GM12878 (cell line): ENCODE measurements around the gene CCNY. TPM values are rescaled to one million over a fixed set of nuclear protein-coding genes. Genes with fewer than 3 reads are reported as not detected.

Experiments used
- ATAC-seq: fragments of 200-7000 bp; cut with Tn5 transposase; 3 replicates; pipeline ENCODE4 v1.9.1; 2020; ENCODE audit warnings: mild to moderate bottlenecking, moderate library complexity
- BruUV-seq: library from RNA; stranded (reverse); fragments of 400-500 nt; replicated peaks from 2 replicates; lab custom pipeline; 2021; lab: Mats Ljungman, UMichigan
- CTCF ChIA-PET: fragments of 300-600 bp; sonication (Branson Sonifier 250); formaldehyde crosslinking; extraction: SDS; loops from one replicate; lab custom pipeline; 2021; ENCODE audit warnings: inconsistent platforms; lab: Yijun Ruan, JAX
- POLR2A ChIA-PET: fragments of 350-600 bp; formaldehyde crosslinking; extraction: SDS; loops from one replicate; lab custom pipeline; 2021; ENCODE audit warnings: inconsistent platforms; lab: Charles Lee
- RAD21 ChIA-PET: fragments of 300-600 bp; sonication (Branson Sonifier 250); formaldehyde crosslinking; loops from one replicate; lab custom pipeline; 2023; ENCODE audit warnings: antibody characterized with exemption; ENCODE audit not compliant: unreplicated experiment; lab: Charles Lee
- SMC1A ChIA-PET: fragments of 300-600 bp; sonication (Branson Sonifier 250); formaldehyde crosslinking; loops from one replicate; lab custom pipeline; 2023; ENCODE audit not compliant: unreplicated experiment, uncharacterized antibody; lab: Charles Lee
- DNase-seq: peaks from one replicate; pipeline ENCODE4 v3.0.0-alpha.2; 2011; ENCODE audit warnings: low read depth, low spot score
- FAIRE-seq: peaks from 3 replicates; lab custom pipeline; 2011; peaks lifted over from hg19 to GRCh38; lab: Jason Lieb, UNC
- H2AFZ ChIP-seq: 2 replicates; pipeline ENCODE4 v1.6.0; 2011; ENCODE audit warnings: low read depth, low read length, control low read depth; ENCODE audit not compliant: control insufficient read depth
- H3K27ac ChIP-seq: 2 replicates; pipeline ENCODE4 v1.5.1; 2011; ENCODE audit warnings: control low read depth; ENCODE audit not compliant: control insufficient read depth, insufficient read depth
- H3K27me3 ChIP-seq, 2 experiments: replicated peaks in 1 of 2; 2 replicates each; pipeline versions ENCODE4 v1.6.0 to v1.6.1; 2011; ENCODE audit warnings: low read length in 1 of 2; ENCODE audit not compliant: control insufficient read depth in 2 of 2, insufficient read depth in 2 of 2
- H3K36me3 ChIP-seq, 2 experiments: 2 replicates each; pipeline ENCODE4 v1.5.1; 2011; ENCODE audit warnings: low read length in 1 of 2; ENCODE audit not compliant: control insufficient read depth in 2 of 2, insufficient read depth in 2 of 2
- H3K4me1 ChIP-seq: 2 replicates; pipeline ENCODE4 v1.6.1; 2011; ENCODE audit warnings: mild to moderate bottlenecking, low read length, moderate library complexity, mixed read lengths; ENCODE audit not compliant: control insufficient read depth, insufficient read depth
- H3K4me2 ChIP-seq: 2 replicates; pipeline ENCODE4 v1.6.0; 2011; ENCODE audit warnings: control low read depth; ENCODE audit not compliant: control insufficient read depth, insufficient read depth
- H3K4me3 ChIP-seq: fragments of 200-600 bp; sonication (generic); 2 replicates; pipeline ENCODE4 v1.5.1; 2016
- H3K79me2 ChIP-seq: 2 replicates; pipeline ENCODE4 v1.6.0; 2011; ENCODE audit warnings: low read length; ENCODE audit not compliant: control insufficient read depth, insufficient read depth
- H3K9ac ChIP-seq: 2 replicates; pipeline ENCODE4 v1.8.0; 2011; ENCODE audit warnings: low read length, control low read depth, mixed read lengths; ENCODE audit not compliant: control insufficient read depth, insufficient read depth
- H3K9me3 ChIP-seq: replicated peaks from 3 replicates; pipeline ENCODE4 v1.5.1; 2011; ENCODE audit warnings: mild to moderate bottlenecking, low read length; ENCODE audit not compliant: control insufficient read depth, insufficient read depth
- H4K20me1 ChIP-seq: 2 replicates; pipeline ENCODE4 v1.6.0; 2011; ENCODE audit not compliant: control insufficient read depth, insufficient read depth
- ATF7 ChIP-seq: fragments of 450-650 bp; IDR thresholded peaks from 2 replicates; pipeline ENCODE4 v1.6.1; 2016; ENCODE audit warnings: low read depth, mild to moderate bottlenecking
- BACH1 ChIP-seq: fragments of 450-650 bp; IDR thresholded peaks from 2 replicates; pipeline ENCODE4 v1.6.1; 2017; ENCODE audit warnings: mild to moderate bottlenecking, borderline replicate concordance
- BHLHE40 ChIP-seq, 2 experiments: fragments of 450-650 bp in 1 of 2; IDR thresholded peaks; 2 replicates each; pipeline ENCODE4 v1.6.1; 2011 to 2017; ENCODE audit warnings: low read depth in 2 of 2, borderline replicate concordance in 1 of 2, improper control_type of control experiment in 1 of 2, low read length in 1 of 2, mild to moderate bottlenecking in 1 of 2
- CEBPB ChIP-seq, 2 experiments: fragments of 150-350 bp in 1 of 2; IDR thresholded peaks; 2 replicates each; pipeline ENCODE4 v1.6.1; 2012 to 2014; ENCODE audit warnings: low read depth in 2 of 2, low read length in 2 of 2, borderline replicate concordance in 1 of 2, inconsistent platforms in 1 of 2
- CHD1 ChIP-seq: IDR thresholded peaks from 2 replicates; pipeline ENCODE4 v1.6.1; 2012; ENCODE audit warnings: low read depth, low read length, improper control_type of control experiment
- EED ChIP-seq: sonication (generic); IDR thresholded peaks from 2 replicates; pipeline ENCODE4 v1.6.1; 2016; ENCODE audit warnings: antibody characterized with exemption, low read depth
- HDAC6 ChIP-seq: fragments of 200-600 bp; sonication (generic); IDR thresholded peaks from one replicate; pipeline ENCODE4 v1.8.0; 2017; ENCODE audit warnings: antibody characterized with exemption; ENCODE audit not compliant: unreplicated experiment
- HDGF ChIP-seq: fragments of 450-650 bp; IDR thresholded peaks from 2 replicates; pipeline ENCODE4 v1.6.1; 2016; ENCODE audit warnings: antibody characterized with exemption
- JUNB ChIP-seq: IDR thresholded peaks from 2 replicates; pipeline ENCODE4 v1.6.1; 2016; ENCODE audit warnings: antibody characterized with exemption, mild to moderate bottlenecking
- NFYB ChIP-seq: IDR thresholded peaks from 2 replicates; pipeline ENCODE4 v1.6.1; 2011; ENCODE audit warnings: low read depth, mild to moderate bottlenecking, low read length, improper control_type of control experiment, moderate library complexity; ENCODE audit not compliant: insufficient read depth
- RUNX3 ChIP-seq: IDR thresholded peaks from 2 replicates; pipeline ENCODE4 v1.6.1; 2012; ENCODE audit warnings: low read length, inconsistent platforms
- SREBF1 ChIP-seq: IDR thresholded peaks from 2 replicates; pipeline ENCODE4 v1.6.1; 2012; ENCODE audit warnings: mild to moderate bottlenecking, low read length
- SRF ChIP-seq, 2 experiments: IDR thresholded peaks; 2 replicates each; pipeline ENCODE4 v1.6.1; 2011; ENCODE audit warnings: low read depth in 2 of 2, low read length in 2 of 2, mild to moderate bottlenecking in 1 of 2, moderate library complexity in 1 of 2
- TCF12 ChIP-seq: IDR thresholded peaks from 2 replicates; pipeline ENCODE4 v1.6.1; 2011; ENCODE audit warnings: low read depth, mild to moderate bottlenecking, low read length
- YBX1 ChIP-seq: fragments of 450-650 bp; IDR thresholded peaks from 2 replicates; pipeline ENCODE4 v1.6.1; 2016; ENCODE audit warnings: antibody characterized with exemption
- ZNF207 ChIP-seq: fragments of 450-650 bp; IDR thresholded peaks from 2 replicates; pipeline ENCODE4 v1.6.1; 2014; ENCODE audit warnings: antibody characterized with exemption, mild to moderate bottlenecking, borderline replicate concordance
- WGBS: methylation state at CpG from one replicate; pipeline ENCODE4 v1.1.6; 2016; ENCODE audit warnings: low lambda C conversion rate; ENCODE audit not compliant: insufficient replicate concordance, insufficient coverage; ENCODE audit errors: missing lambda C conversion rate; 5-methylcytosine and 5-hydroxymethylcytosine counted together
- in situ Hi-C: fragments of 300-500 bp; cut with MboI; formaldehyde crosslinking; loops from 9 replicates; pipeline ENCODE4 v1.14.3; 2018; ENCODE audit warnings: mixed read lengths
- intact Hi-C: fragments of 100-400 bp; cut with micrococcal nuclease; formaldehyde crosslinking; loops from one replicate; pipeline ENCODE4 v1.14.2; 2022; ENCODE audit not compliant: unreplicated experiment
- polyA plus RNA-seq, 11 experiments: library from polyadenylated mRNA; depleted of rRNA in 4 of 11; unstranded in 6 of 11; stranded (reverse) in 5 of 11; fragments of >200 nt; fragmentation: Nextera tagmentation in 4 of 11; fragmentation: Illumina TruSeq in 1 of 11; extraction: Ambion mirVana in 4 of 11; extraction: Trizol in 1 of 11; gene quantifications; 1 replicate in 1 of 11; 2 replicates in 10 of 11; pipeline versions ENCODE4 v1.2.1 to v1.2.3, GENCODE V29; 2011 to 2016; ENCODE audit warnings: inconsistent platforms in 2 of 11, missing spikeins in 2 of 11, low read depth in 1 of 11
- total RNA-seq, 4 experiments: library from RNA; depleted of rRNA in 3 of 4; stranded (reverse); fragments of >200 nt in 3 of 4; fragmentation: Illumina TruSeq in 1 of 4; extraction: Trizol in 1 of 4; gene quantifications; 2 replicates each; pipeline versions ENCODE4 v1.2.1 to v1.2.3, GENCODE V29; 2013 to 2021
- TF ChIP-seq, protein P1 (sequence below), 3 experiments: IDR thresholded peaks in 2 of 3; conservative IDR thresholded peaks in 1 of 3; 2 replicates each; pipeline ENCODE4 v1.5.1; 2011; ENCODE audit warnings: low read depth in 3 of 3, low read length in 3 of 3, mild to moderate bottlenecking in 3 of 3, control low read depth in 2 of 3, moderate library complexity in 2 of 3, inconsistent platforms in 1 of 3, mixed read lengths in 1 of 3; ENCODE audit not compliant: control insufficient read depth in 2 of 3, insufficient read depth in 1 of 3; ENCODE audit errors: extremely low read depth in 1 of 3
- TF ChIP-seq, protein P2 (sequence below): fragments of 450-650 bp; IDR thresholded peaks from 2 replicates; pipeline ENCODE4 v1.6.1; 2016; ENCODE audit warnings: mild to moderate bottlenecking
- TF ChIP-seq, protein P3 (sequence below): fragments of 450-650 bp; IDR thresholded peaks from 2 replicates; pipeline ENCODE4 v1.6.1; 2016; ENCODE audit warnings: mild to moderate bottlenecking, moderate library complexity, borderline replicate concordance

Gene CCNY
- total and polyA plus RNA-seq, 10 of the 15 experiments (the other 5 are each of a cell fraction or from before 2014, with no cell fraction given): 3.6 to 50.0 (median 26.1) TPM

DNA sequence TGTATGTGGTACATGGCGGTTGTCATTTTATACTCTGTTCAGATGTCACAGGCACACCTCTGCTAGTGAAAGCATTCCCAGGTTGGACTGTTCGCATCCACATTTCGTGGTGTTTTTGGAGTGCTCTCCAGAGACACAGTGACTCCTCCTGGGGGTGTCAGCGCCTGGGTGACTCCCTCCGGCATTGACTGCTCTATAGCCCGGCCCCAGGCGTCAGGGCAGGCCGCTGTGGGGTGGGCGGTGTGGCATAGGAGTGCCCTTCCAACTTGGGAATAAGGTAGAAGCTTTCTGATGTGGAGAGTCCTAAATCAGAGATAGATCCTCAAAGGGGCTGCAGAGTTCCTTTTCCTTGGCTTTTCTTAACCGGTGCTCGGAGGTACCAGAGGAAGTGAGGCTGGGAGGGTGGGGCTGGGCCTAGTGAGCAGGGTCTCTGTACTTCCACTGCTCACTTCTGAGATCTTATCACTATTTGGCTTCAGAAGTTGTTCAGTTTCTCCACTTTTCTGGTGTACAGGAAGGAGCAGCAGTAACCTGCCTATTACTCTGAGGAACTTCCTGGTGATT lies 32.3 kb downstream of the CCNY start:
- H3K4me3 ChIP-seq: no peak overlapping the region
- BruUV-seq: no TSS peak
- FAIRE-seq: no peak
- no peaks in the 10 kb centered on the region for H3K27me3 ChIP-seq
- no peak overlapping the region for H3K4me2 ChIP-seq
- no peaks in the 10 kb centered on the region for H3K36me3 ChIP-seq
- no peaks in the 10 kb centered on the region for H3K9me3 ChIP-seq
- ChIA-PET CTCF (interaction anchor here (0.9 to 1.1 kb wide), 2 partner anchors 129 to 194 kb away, joined by 3 read pairs; no protein-coding TSS in a partner anchor), RAD21 (no interaction called here), SMC1A (interaction anchor here (0.5 kb wide), 1 partner anchor 604 kb away, joined by 3 read pairs; no protein-coding TSS in a partner anchor), POLR2A (no interaction called here)
- no peak for DNase-seq
- 98% methylated on average over 11 of the region's 11 CpGs for WGBS
- peaks cover 11% of the 10 kb centered on the region for H3K4me1 ChIP-seq
- no peak overlapping the region for H2AFZ ChIP-seq
- in situ Hi-C loops: no loop called here
- no peaks in the 10 kb centered on the region for H4K20me1 ChIP-seq
- no peak overlapping the region for H3K27ac ChIP-seq
- peaks cover 16% of the 10 kb centered on the region for H3K79me2 ChIP-seq
- intact Hi-C loops: no loop called here
- H3K9ac ChIP-seq: no peak overlapping the region
- no peak for ATAC-seq
- TF ChIP-seq CEBPB (IDR thresholded peaks at IDR 0.05; ENCODE audit: borderline replicate concordance in 1 of 2, low read depth in 2 of 2, low read length in 2 of 2) (no peak), TCF12 (no peak), CHD1 (no peak), BACH1 (no peak), NFYB (no peak), YBX1 (no peak), SREBF1 (no peak), JUNB (no peak), HDAC6 (no peak), SRF (IDR thresholded peaks at IDR 0.05; ENCODE audit: low read depth in 2 of 2, low read length in 2 of 2) (no peak), BHLHE40 (IDR thresholded peaks at IDR 0.05; ENCODE audit: borderline replicate concordance in 1 of 2, low read depth in 2 of 2, low read length in 1 of 2) (no peak), EED (no peak), ZNF207 (no peak), ATF7 (no peak), RUNX3 (no peak), HDGF (no peak)
- TF ChIP-seq, protein P1, sequence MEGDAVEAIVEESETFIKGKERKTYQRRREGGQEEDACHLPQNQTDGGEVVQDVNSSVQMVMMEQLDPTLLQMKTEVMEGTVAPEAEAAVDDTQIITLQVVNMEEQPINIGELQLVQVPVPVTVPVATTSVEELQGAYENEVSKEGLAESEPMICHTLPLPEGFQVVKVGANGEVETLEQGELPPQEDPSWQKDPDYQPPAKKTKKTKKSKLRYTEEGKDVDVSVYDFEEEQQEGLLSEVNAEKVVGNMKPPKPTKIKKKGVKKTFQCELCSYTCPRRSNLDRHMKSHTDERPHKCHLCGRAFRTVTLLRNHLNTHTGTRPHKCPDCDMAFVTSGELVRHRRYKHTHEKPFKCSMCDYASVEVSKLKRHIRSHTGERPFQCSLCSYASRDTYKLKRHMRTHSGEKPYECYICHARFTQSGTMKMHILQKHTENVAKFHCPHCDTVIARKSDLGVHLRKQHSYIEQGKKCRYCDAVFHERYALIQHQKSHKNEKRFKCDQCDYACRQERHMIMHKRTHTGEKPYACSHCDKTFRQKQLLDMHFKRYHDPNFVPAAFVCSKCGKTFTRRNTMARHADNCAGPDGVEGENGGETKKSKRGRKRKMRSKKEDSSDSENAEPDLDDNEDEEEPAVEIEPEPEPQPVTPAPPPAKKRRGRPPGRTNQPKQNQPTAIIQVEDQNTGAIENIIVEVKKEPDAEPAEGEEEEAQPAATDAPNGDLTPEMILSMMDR (IDR thresholded peaks at IDR 0.05 in 2 of 3, conservative IDR thresholded peaks at IDR 0.05 in 1 of 3; ENCODE audit: control insufficient read depth in 2 of 3, extremely low read depth in 1 of 3, insufficient read depth in 1 of 3, low read depth in 3 of 3, low read length in 3 of 3): no peak
- TF ChIP-seq, protein P2, sequence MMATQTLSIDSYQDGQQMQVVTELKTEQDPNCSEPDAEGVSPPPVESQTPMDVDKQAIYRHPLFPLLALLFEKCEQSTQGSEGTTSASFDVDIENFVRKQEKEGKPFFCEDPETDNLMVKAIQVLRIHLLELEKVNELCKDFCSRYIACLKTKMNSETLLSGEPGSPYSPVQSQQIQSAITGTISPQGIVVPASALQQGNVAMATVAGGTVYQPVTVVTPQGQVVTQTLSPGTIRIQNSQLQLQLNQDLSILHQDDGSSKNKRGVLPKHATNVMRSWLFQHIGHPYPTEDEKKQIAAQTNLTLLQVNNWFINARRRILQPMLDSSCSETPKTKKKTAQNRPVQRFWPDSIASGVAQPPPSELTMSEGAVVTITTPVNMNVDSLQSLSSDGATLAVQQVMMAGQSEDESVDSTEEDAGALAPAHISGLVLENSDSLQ: no peak
- TF ChIP-seq, protein P3, sequence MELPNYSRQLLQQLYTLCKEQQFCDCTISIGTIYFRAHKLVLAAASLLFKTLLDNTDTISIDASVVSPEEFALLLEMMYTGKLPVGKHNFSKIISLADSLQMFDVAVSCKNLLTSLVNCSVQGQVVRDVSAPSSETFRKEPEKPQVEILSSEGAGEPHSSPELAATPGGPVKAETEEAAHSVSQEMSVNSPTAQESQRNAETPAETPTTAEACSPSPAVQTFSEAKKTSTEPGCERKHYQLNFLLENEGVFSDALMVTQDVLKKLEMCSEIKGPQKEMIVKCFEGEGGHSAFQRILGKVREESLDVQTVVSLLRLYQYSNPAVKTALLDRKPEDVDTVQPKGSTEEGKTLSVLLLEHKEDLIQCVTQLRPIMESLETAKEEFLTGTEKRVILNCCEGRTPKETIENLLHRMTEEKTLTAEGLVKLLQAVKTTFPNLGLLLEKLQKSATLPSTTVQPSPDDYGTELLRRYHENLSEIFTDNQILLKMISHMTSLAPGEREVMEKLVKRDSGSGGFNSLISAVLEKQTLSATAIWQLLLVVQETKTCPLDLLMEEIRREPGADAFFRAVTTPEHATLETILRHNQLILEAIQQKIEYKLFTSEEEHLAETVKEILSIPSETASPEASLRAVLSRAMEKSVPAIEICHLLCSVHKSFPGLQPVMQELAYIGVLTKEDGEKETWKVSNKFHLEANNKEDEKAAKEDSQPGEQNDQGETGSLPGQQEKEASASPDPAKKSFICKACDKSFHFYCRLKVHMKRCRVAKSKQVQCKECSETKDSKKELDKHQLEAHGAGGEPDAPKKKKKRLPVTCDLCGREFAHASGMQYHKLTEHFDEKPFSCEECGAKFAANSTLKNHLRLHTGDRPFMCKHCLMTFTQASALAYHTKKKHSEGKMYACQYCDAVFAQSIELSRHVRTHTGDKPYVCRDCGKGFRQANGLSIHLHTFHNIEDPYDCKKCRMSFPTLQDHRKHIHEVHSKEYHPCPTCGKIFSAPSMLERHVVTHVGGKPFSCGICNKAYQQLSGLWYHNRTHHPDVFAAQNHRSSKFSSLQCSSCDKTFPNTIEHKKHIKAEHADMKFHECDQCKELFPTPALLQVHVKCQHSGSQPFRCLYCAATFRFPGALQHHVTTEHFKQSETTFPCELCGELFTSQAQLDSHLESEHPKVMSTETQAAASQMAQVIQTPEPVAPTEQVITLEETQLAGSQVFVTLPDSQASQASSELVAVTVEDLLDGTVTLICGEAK: no peak
